Trophoblast cell (in vitro differentiated cells and primary cell): ENCODE data around the gene KIF26A.

Experiments
- DNase-seq, 2 donors: peaks; one replicate each; pipeline ENCODE4 v3.0.0-alpha.2; 2016
- H2AFZ ChIP-seq: 2 replicates; pipeline ENCODE4 v1.6.1; 2013; ENCODE audit warnings: low read length, moderate library complexity, mild to moderate bottlenecking; ENCODE audit not compliant: insufficient read depth, poor library complexity
- H2AK5ac ChIP-seq: 2 replicates; pipeline ENCODE4 v1.6.1; 2013; ENCODE audit warnings: mild to moderate bottlenecking, low read length
- H2BK120ac ChIP-seq: 2 replicates; pipeline ENCODE4 v1.6.1; 2013; ENCODE audit warnings: low read length, mild to moderate bottlenecking, moderate library complexity; ENCODE audit not compliant: insufficient read depth, poor library complexity
- H2BK12ac ChIP-seq: 2 replicates; pipeline ENCODE4 v1.6.1; 2013; ENCODE audit warnings: mild to moderate bottlenecking, low read length, moderate library complexity
- H2BK5ac ChIP-seq: 2 replicates; pipeline ENCODE4 v1.6.1; 2013; ENCODE audit warnings: low read length, low read depth, moderate library complexity, mild to moderate bottlenecking; ENCODE audit not compliant: poor library complexity
- H3K14ac ChIP-seq: 2 replicates; pipeline ENCODE4 v1.6.1; 2013; ENCODE audit warnings: mild to moderate bottlenecking, low read length
- H3K18ac ChIP-seq: 2 replicates; pipeline ENCODE4 v1.6.1; 2013; ENCODE audit warnings: mild to moderate bottlenecking, low read length
- H3K23ac ChIP-seq: 2 replicates; pipeline ENCODE4 v1.6.1; 2013; ENCODE audit warnings: low read length
- H3K27ac ChIP-seq: 2 replicates; pipeline ENCODE4 v1.5.1; 2013; ENCODE audit warnings: low read depth, mild to moderate bottlenecking, inconsistent platforms, low read length, moderate library complexity
- H3K27me3 ChIP-seq: 2 replicates; pipeline ENCODE4 v1.6.1; 2013; ENCODE audit warnings: inconsistent platforms, mild to moderate bottlenecking, low read length, moderate library complexity; ENCODE audit not compliant: insufficient read depth
- H3K36me3 ChIP-seq, 2 experiments: 1 replicate in 1 of 2; 2 replicates in 1 of 2; pipeline ENCODE4 v1.6.1; 2013; ENCODE audit warnings: low read length in 2 of 2, mild to moderate bottlenecking in 2 of 2, moderate library complexity in 1 of 2; ENCODE audit not compliant: insufficient read depth in 2 of 2, control insufficient read depth in 1 of 2
- H3K4ac ChIP-seq: 2 replicates; pipeline ENCODE4 v1.6.1; 2013; ENCODE audit warnings: low read depth, mild to moderate bottlenecking, low read length, moderate library complexity
- H3K4me1 ChIP-seq, 2 experiments: 1 replicate in 1 of 2; 2 replicates in 1 of 2; pipeline ENCODE4 v1.6.1; 2013; ENCODE audit warnings: low read length in 2 of 2, mild to moderate bottlenecking in 2 of 2, moderate library complexity in 1 of 2; ENCODE audit not compliant: insufficient read depth in 2 of 2, control insufficient read depth in 1 of 2
- H3K4me2 ChIP-seq: 2 replicates; pipeline ENCODE4 v1.6.1; 2013; ENCODE audit warnings: inconsistent platforms, mild to moderate bottlenecking, low read length, moderate library complexity
- H3K4me3 ChIP-seq: 2 replicates; pipeline ENCODE4 v1.5.1; 2013; ENCODE audit warnings: mild to moderate bottlenecking, low read depth, low read length, inconsistent platforms
- H3K79me1 ChIP-seq: one replicate; pipeline ENCODE4 v1.6.1; 2013; ENCODE audit warnings: low read length
- H3K79me2 ChIP-seq: 2 replicates; pipeline ENCODE4 v1.6.1; 2013; ENCODE audit warnings: low read length, mild to moderate bottlenecking; ENCODE audit not compliant: control insufficient read depth, insufficient read depth, poor library complexity
- H3K9ac ChIP-seq: 2 replicates; pipeline ENCODE4 v1.6.1; 2013; ENCODE audit warnings: mild to moderate bottlenecking, low read length
- H3K9me3 ChIP-seq: 2 replicates; pipeline ENCODE4 v1.6.1; 2013; ENCODE audit warnings: low read depth, mild to moderate bottlenecking, control low read depth, inconsistent platforms, low read length; ENCODE audit not compliant: insufficient read depth
- H4K12ac ChIP-seq: 2 replicates; pipeline ENCODE4 v1.6.1; 2013; ENCODE audit warnings: low read depth, mild to moderate bottlenecking, low read length, moderate library complexity
- H4K8ac ChIP-seq: 2 replicates; pipeline ENCODE4 v1.6.1; 2013; ENCODE audit warnings: low read depth, mild to moderate bottlenecking, low read length, moderate library complexity
- H4K91ac ChIP-seq: one replicate; pipeline ENCODE4 v1.6.1; 2013; ENCODE audit warnings: low read depth, mild to moderate bottlenecking, low read length, moderate library complexity
- WGBS: extraction: QIAGEN DNeasy Blood & Tissue Kit; methylation state at CpG from one replicate; pipeline ENCODE4 v1.1.7; 2013; ENCODE audit warnings: missing lambda C conversion rate; ENCODE audit not compliant: insufficient read length, insufficient coverage; ENCODE audit errors: extremely low coverage; 5-methylcytosine and 5-hydroxymethylcytosine counted together

Gene KIF26A

DNA sequence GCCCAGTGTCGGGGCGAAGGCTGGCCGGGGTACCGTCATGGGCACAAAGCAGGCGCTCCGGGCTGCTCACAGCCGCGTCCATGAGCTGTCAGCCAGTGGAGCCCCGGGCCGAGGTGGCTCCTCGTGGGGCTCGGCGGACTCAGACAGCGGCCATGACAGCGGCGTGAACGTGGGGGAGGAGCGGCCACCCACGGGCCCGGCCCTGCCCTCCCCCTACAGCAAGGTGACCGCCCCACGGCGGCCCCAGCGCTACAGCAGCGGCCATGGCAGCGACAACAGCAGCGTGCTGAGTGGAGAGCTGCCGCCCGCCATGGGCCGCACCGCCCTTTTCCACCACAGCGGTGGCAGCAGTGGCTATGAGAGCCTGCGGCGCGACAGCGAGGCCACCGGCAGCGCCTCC is 39.0 kb downstream of the KIF26A start:
- no peak for DNase-seq
- H2BK5ac ChIP-seq, result no peak overlapping the region
- no CpG with 5 or more reads among the region's 38 CpGs for WGBS
- H2BK12ac ChIP-seq, result no peak overlapping the region
- H3K27ac ChIP-seq, result no peak overlapping the region
- no peak overlapping the region for H3K14ac ChIP-seq
- H4K91ac ChIP-seq, result no peak overlapping the region
- H4K8ac ChIP-seq, result no peak overlapping the region
- no peak overlapping the region for H3K4me2 ChIP-seq
- no peak overlapping the region for H2BK120ac ChIP-seq
- H4K12ac ChIP-seq, result no peak overlapping the region
- no peak overlapping the region for H3K4me3 ChIP-seq
- no peaks in the 10 kb centered on the region for H3K27me3 ChIP-seq
- H2AFZ ChIP-seq, result no peak overlapping the region
- H3K4ac ChIP-seq, result no peak overlapping the region
- H3K9ac ChIP-seq, result no peak overlapping the region
- peaks cover 2% of the 10 kb centered on the region for H3K9me3 ChIP-seq
- H3K36me3 ChIP-seq, result peaks cover 0 to 5% of the 10 kb centered on the region in 2 experiments
- H3K4me1 ChIP-seq, result no peaks in the 10 kb centered on the region
- H2AK5ac ChIP-seq, result no peak overlapping the region
- no peak overlapping the region for H3K23ac ChIP-seq
- H3K18ac ChIP-seq, result no peak overlapping the region
- H3K79me2 ChIP-seq, result no peaks in the 10 kb centered on the region
- H3K79me1 ChIP-seq, result no peaks in the 10 kb centered on the region

- no peaks in the 10 kb centered on the region for H3K27me3 ChIP-seq
- H2AFZ ChIP-seq, result no peak overlapping the region
- WGBS, result no CpG with 5 or more reads among the region's 23 CpGs
- no peak overlapping the region for H3K23ac ChIP-seq
- no peak overlapping the region for H3K27ac ChIP-seq
- no peak overlapping the region for H2BK12ac ChIP-seq
- no peak overlapping the region for H2AK5ac ChIP-seq
- H3K14ac ChIP-seq, result no peak overlapping the region
- no peaks in the 10 kb centered on the region for H3K79me2 ChIP-seq
- no peak overlapping the region for H3K9ac ChIP-seq
- no peaks in the 10 kb centered on the region for H3K79me1 ChIP-seq
- no peaks in the 10 kb centered on the region for H3K4me1 ChIP-seq
- H3K4ac ChIP-seq, result no peak overlapping the region
- no peak overlapping the region for H4K12ac ChIP-seq
- H4K8ac ChIP-seq, result no peak overlapping the region
- H4K91ac ChIP-seq, result no peak overlapping the region
- peaks cover 2% of the 10 kb centered on the region for H3K9me3 ChIP-seq
- H3K4me3 ChIP-seq, result no peak overlapping the region
- H3K18ac ChIP-seq, result no peak overlapping the region
- DNase-seq, result no peak
- no peak overlapping the region for H2BK5ac ChIP-seq
- H2BK120ac ChIP-seq, result no peak overlapping the region
- no peak overlapping the region for H3K4me2 ChIP-seq
- peaks cover 0 to 5% of the 10 kb centered on the region in 2 experiments for H3K36me3 ChIP-seq
Observed at GRCh38 chr14:104178279-104178678, 39.9 kb downstream of the KIF26A start.

DNA sequence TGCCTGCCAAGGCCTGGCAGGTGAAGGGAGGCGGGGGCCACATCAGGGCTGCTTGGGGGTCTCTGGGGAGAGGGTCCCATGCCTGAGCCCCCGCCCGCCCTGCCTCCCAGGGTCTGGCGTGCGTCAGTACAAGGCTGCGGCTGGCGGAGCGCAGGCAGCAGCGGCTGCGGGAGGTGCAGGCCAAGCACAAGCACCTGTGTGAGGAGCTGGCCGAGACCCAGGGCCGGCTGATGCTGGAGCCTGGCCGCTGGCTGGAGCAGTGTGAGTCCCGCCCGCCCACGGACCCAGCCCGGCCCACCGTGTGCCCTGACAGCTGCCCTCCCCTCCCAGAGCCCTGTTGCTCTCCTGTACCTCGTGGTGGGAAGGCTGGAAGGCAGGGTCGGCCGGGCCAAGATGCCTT is 40.7 kb downstream of the KIF26A start:
- no peak overlapping the region for H3K14ac ChIP-seq
- no peak overlapping the region for H2BK120ac ChIP-seq
- peaks cover 2% of the 10 kb centered on the region for H3K9me3 ChIP-seq
- no peak overlapping the region for H4K8ac ChIP-seq
- H2AK5ac ChIP-seq, result no peak overlapping the region
- H3K27ac ChIP-seq, result no peak overlapping the region
- H3K4me1 ChIP-seq, result no peaks in the 10 kb centered on the region
- H3K79me2 ChIP-seq, result no peaks in the 10 kb centered on the region
- WGBS, result no CpG with 5 or more reads among the region's 21 CpGs
- no peak overlapping the region for H2AFZ ChIP-seq
- H4K91ac ChIP-seq, result no peak overlapping the region
- H3K27me3 ChIP-seq, result no peaks in the 10 kb centered on the region
- no peak overlapping the region for H3K9ac ChIP-seq
- no peak overlapping the region for H3K4ac ChIP-seq
- H3K18ac ChIP-seq, result no peak overlapping the region
- H2BK12ac ChIP-seq, result no peak overlapping the region
- no peak overlapping the region for H4K12ac ChIP-seq
- H3K79me1 ChIP-seq, result no peaks in the 10 kb centered on the region
- H3K36me3 ChIP-seq, result peaks cover 0 to 2% of the 10 kb centered on the region in 2 experiments
- no peak overlapping the region for H3K4me3 ChIP-seq
- DNase-seq, result no peak
- H2BK5ac ChIP-seq, result no peak overlapping the region
- no peak overlapping the region for H3K4me2 ChIP-seq
- H3K23ac ChIP-seq, result no peak overlapping the region

DNA sequence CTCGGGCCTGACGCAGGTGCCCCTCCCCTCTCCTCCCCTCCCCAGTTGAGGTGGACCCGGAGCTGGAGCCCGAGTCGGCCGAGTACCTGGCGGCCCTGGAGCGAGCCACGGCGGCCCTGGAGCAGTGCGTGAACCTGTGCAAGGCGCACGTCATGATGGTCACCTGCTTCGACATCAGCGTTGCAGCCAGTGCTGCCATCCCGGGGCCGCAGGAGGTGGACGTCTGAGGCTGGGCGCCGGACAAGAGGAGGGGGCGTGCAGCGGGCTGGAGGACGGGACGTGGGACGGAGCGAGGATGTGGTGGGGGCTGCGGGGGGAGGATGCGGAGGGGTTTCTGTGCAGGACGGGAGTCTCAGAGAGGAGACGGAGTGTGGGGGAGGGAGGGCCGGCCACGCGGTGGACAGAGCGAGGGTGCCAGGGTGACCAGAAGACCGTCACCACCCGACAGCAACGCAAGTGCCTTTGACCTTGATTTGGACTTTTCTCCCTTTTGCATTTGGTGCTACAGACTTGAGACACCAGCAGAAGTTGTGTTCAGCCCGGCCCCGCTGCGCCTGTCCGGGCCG is 41.3 kb downstream of the KIF26A start:
- Histone ChIP-seq H3K79me2 (no peaks in the 10 kb centered on the region), H3K18ac (no peak overlapping the region), H2AK5ac (no peak overlapping the region), H3K4ac (no peak overlapping the region), H3K79me1 (no peaks in the 10 kb centered on the region), H3K23ac (no peak overlapping the region), H4K8ac (no peak overlapping the region), H3K4me2 (no peak overlapping the region), H2BK12ac (no peak overlapping the region), H2BK5ac (no peak overlapping the region), H3K9ac (no peak overlapping the region), H3K4me3 (no peak overlapping the region), H3K14ac (no peak overlapping the region), H3K4me1 (no peaks in the 10 kb centered on the region), H3K9me3 (peaks cover 2% of the 10 kb centered on the region), H2BK120ac (no peak overlapping the region), H4K12ac (no peak overlapping the region), H2AFZ (no peak overlapping the region), H3K36me3 (peaks cover 0 to 2% of the 10 kb centered on the region in 2 experiments), H3K27ac (no peak overlapping the region), H4K91ac (no peak overlapping the region), H3K27me3 (no peaks in the 10 kb centered on the region)
- 100% methylated on average over 5 of the region's 42 CpGs for WGBS
- no peak for DNase-seq
